ENCODE results near the gene NFASC. TPM values are rescaled to one million over a fixed set of nuclear protein-coding genes. Genes with fewer than 3 reads are reported as not detected.

The NFASC gene
- total RNA-seq, 1 experiment from 2014 or later = 1.6 TPM

DNA sequence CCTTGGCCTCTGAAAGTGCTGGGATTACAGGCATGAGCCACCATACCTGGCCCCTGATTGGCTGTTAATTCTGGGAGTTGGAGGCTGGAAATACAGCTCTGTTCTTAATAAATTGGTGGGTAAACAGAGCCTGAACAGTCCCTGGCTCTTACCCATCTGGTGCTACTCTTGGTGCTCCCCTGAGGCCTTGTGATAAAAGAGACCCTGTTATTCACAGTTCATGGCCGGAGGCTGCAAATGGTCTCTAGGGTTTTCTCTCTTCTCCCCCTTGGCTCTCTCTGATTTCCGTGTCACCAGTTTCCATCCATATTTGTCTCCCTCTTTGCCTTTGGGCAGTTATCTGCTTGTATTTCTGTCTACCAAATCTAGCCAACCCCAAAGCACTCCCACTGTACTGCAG lies 17.2 kb downstream of the NFASC start:
- CTCF ChIA-PET = no interaction called here
- no peak for ATAC-seq
- intact Hi-C loops (cut with micrococcal nuclease) = no loop called here
- H3K79me2 ChIP-seq (ENCODE audit: low read length) = no peaks in the 10 kb centered on the region
- no peaks in the 10 kb centered on the region; the same call in 1 of the 2 replicates for H4K20me1 ChIP-seq (ENCODE audit: low read length)
- H3K4me2 ChIP-seq (ENCODE audit: low read length) = no peak overlapping the region
- H3K27me3 ChIP-seq (ENCODE audit: low read length) = peaks cover 91% of the 10 kb centered on the region
- no peaks in the 10 kb centered on the region for H3K4me1 ChIP-seq (ENCODE audit: insufficient read depth, low read length)
- no peaks in the 10 kb centered on the region for H3K9me3 ChIP-seq (ENCODE audit: low read length)
- no peak overlapping the region for H3K4me3 ChIP-seq (ENCODE audit: low read length)
- TF ChIP-seq EZH2 (IDR thresholded peaks at IDR 0.05; ENCODE audit: low read length, unreplicated experiment) (no peak), EZH2phosphoT487 (IDR thresholded peaks at IDR 0.05; ENCODE audit: borderline replicate concordance, low read length) (no peak)
- TF ChIP-seq, protein P1, sequence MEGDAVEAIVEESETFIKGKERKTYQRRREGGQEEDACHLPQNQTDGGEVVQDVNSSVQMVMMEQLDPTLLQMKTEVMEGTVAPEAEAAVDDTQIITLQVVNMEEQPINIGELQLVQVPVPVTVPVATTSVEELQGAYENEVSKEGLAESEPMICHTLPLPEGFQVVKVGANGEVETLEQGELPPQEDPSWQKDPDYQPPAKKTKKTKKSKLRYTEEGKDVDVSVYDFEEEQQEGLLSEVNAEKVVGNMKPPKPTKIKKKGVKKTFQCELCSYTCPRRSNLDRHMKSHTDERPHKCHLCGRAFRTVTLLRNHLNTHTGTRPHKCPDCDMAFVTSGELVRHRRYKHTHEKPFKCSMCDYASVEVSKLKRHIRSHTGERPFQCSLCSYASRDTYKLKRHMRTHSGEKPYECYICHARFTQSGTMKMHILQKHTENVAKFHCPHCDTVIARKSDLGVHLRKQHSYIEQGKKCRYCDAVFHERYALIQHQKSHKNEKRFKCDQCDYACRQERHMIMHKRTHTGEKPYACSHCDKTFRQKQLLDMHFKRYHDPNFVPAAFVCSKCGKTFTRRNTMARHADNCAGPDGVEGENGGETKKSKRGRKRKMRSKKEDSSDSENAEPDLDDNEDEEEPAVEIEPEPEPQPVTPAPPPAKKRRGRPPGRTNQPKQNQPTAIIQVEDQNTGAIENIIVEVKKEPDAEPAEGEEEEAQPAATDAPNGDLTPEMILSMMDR (conservative IDR thresholded peaks at IDR 0.05; ENCODE audit: low read depth, low read length) = no peak
- POLR2A ChIA-PET (ENCODE audit: unreplicated experiment) = no interaction called here
- H2AFZ ChIP-seq (ENCODE audit: low read length) = no peak overlapping the region
- H3K27ac ChIP-seq (ENCODE audit: low read length) = no peak overlapping the region
- DNase-seq = no peak
- H3K9me2 ChIP-seq (replicated peaks; ENCODE audit: low read length) = no peaks in the 10 kb centered on the region
- BruUV-seq (replicated peaks) = no TSS peak
- H3F3A ChIP-seq (ENCODE audit: low read length, unreplicated experiment) = no peaks in the 10 kb centered on the region
- H3K9ac ChIP-seq (ENCODE audit: low read length) = no peak overlapping the region
- no peaks in the 10 kb centered on the region for H3K36me3 ChIP-seq (ENCODE audit: low read depth, low read length)

DNA sequence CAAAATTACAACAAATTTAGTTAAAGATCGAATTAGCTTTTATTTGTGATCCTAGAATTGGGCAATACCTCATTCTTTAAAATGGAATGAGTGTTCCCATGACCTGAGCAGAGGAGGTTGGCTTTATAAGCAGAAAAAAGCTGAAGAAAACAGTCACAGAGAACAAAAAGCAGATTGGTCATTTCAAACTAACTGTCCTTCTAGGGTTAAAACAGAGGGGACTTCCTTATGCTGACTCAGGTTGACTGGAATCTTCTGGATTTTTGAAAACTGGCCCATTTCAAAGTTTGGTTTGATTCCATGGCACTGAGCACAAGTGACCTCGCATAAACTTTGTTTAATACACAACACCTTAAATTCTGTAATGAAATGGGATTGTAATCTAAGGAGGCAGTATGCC lies 17.6 kb downstream of the NFASC start:
- no peaks in the 10 kb centered on the region for H3K9me3 ChIP-seq (ENCODE audit: low read length)
- no peak for TF ChIP-seq EZH2phosphoT487 (IDR thresholded peaks at IDR 0.05; ENCODE audit: borderline replicate concordance, low read length)
- peak; percentile 12 for TF ChIP-seq EZH2 (IDR thresholded peaks at IDR 0.05; ENCODE audit: low read length, unreplicated experiment)
- TF ChIP-seq, protein P1 (conservative IDR thresholded peaks at IDR 0.05; ENCODE audit: low read depth, low read length) = no peak
- intact Hi-C loops (cut with micrococcal nuclease) = no loop called here
- BruUV-seq (replicated peaks) = no TSS peak
- no peaks in the 10 kb centered on the region for H3K4me1 ChIP-seq (ENCODE audit: insufficient read depth, low read length)
- no peak overlapping the region for H3K9ac ChIP-seq (ENCODE audit: low read length)
- no peaks in the 10 kb centered on the region for H3K36me3 ChIP-seq (ENCODE audit: low read depth, low read length)
- H3K9me2 ChIP-seq (replicated peaks; ENCODE audit: low read length) = no peaks in the 10 kb centered on the region
- no peak overlapping the region for H3K4me2 ChIP-seq (ENCODE audit: low read length)
- no peak overlapping the region for H3K27ac ChIP-seq (ENCODE audit: low read length)
- ATAC-seq = no peak
- ChIA-PET POLR2A (ENCODE audit: unreplicated experiment) (no interaction called here), CTCF (no interaction called here)
- H3K79me2 ChIP-seq (ENCODE audit: low read length) = no peaks in the 10 kb centered on the region
- DNase-seq = no peak
- H3K27me3 ChIP-seq (ENCODE audit: low read length) = peaks cover 94% of the 10 kb centered on the region
- no peak overlapping the region for H3K4me3 ChIP-seq (ENCODE audit: low read length)
- no peaks in the 10 kb centered on the region; the same call in 1 of the 2 replicates for H4K20me1 ChIP-seq (ENCODE audit: low read length)
- H2AFZ ChIP-seq (ENCODE audit: low read length) = no peak overlapping the region
- no peaks in the 10 kb centered on the region for H3F3A ChIP-seq (ENCODE audit: low read length, unreplicated experiment)

DNA sequence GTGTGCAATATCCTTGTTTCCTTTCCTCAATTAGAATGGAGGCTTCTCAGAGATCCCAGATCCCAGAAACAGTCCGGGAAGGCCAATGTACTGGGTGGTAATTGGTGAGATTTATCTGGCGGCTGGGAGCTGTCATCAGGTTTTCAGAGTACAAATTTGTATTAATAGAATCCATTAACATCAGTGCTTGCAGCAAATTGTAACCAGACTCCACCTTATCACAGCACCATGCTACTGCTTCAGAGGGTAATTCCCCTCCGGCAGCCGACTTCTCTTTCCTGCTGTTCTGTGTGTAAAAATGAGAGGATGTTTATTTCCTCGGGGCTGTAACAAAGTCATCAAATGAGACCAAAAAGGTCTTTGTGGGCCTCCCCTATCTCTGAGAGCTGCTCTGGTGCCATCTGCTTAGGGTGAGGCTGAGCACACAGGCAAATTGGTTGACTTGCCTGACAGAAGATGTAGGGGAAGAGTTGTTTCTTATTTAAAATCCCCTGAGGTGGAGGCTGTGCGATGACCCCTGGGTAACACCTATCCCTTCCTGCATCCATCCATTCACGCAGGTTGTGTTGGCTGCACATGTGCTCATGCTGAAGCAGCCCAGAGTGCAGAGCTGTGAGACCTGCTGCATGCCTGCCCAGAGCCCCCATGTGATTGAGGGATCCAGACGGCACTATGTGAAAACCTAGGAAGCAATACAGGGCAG lies 19.2 kb downstream of the NFASC start:
- Histone ChIP-seq H4K20me1 (ENCODE audit: low read length) (no peaks in the 10 kb centered on the region; the same call in 1 of the 2 replicates), H3K4me3 (ENCODE audit: low read length) (no peak overlapping the region), H3K36me3 (ENCODE audit: low read depth, low read length) (no peaks in the 10 kb centered on the region), H3K4me1 (ENCODE audit: insufficient read depth, low read length) (no peaks in the 10 kb centered on the region), H3K79me2 (ENCODE audit: low read length) (no peaks in the 10 kb centered on the region), H3K9ac (ENCODE audit: low read length) (no peak overlapping the region), H3K27ac (ENCODE audit: low read length) (no peak overlapping the region), H3K4me2 (ENCODE audit: low read length) (no peak overlapping the region), H3K9me2 (replicated peaks; ENCODE audit: low read length) (no peaks in the 10 kb centered on the region), H2AFZ (ENCODE audit: low read length) (no peak overlapping the region), H3K27me3 (ENCODE audit: low read length) (peaks cover 88% of the 10 kb centered on the region), H3K9me3 (ENCODE audit: low read length) (no peaks in the 10 kb centered on the region), H3F3A (ENCODE audit: low read length, unreplicated experiment) (no peaks in the 10 kb centered on the region)
- no TSS peak for BruUV-seq (replicated peaks)
- ATAC-seq = no peak
- no peak for DNase-seq
- intact Hi-C loops (cut with micrococcal nuclease) = no loop called here
- TF ChIP-seq, protein P1 (conservative IDR thresholded peaks at IDR 0.05; ENCODE audit: low read depth, low read length) = no peak
- no peak for TF ChIP-seq EZH2phosphoT487 (IDR thresholded peaks at IDR 0.05; ENCODE audit: borderline replicate concordance, low read length)
- no peak for TF ChIP-seq EZH2 (IDR thresholded peaks at IDR 0.05; ENCODE audit: low read length, unreplicated experiment)
- ChIA-PET POLR2A (ENCODE audit: unreplicated experiment) (no interaction called here), CTCF (no interaction called here)
